ENCODE data around the gene COL27A1.
"Not testable (repeated sequence)": the region's sequence is repeated elsewhere in the genome, so short reads cannot be mapped to it uniquely, and the experiment has no call there.

The COL27A1 gene

GRCh38 chr9:114324492-114324891 lies 169.2 kb downstream of the COL27A1 start:
- DNase-seq (ENCODE audit: low spot score), result no peak

GRCh38 chr9:114324965-114325364 lies 169.6 kb downstream of the COL27A1 start:
- not testable (repeated sequence) for DNase-seq (ENCODE audit: low spot score)

GRCh38 chr9:114325684-114326254 lies 170.4 kb downstream of the COL27A1 start:
- DNase-seq (ENCODE audit: low spot score), result not testable (repeated sequence)

GRCh38 chr9:114327749-114328148 lies 172.4 kb downstream of the COL27A1 start:
- no peak for DNase-seq (ENCODE audit: low spot score)

- not testable (repeated sequence) for DNase-seq (ENCODE audit: low spot score)
These were observed 173.1 kb downstream of the COL27A1 start for GRCh38 chr9:114328357-114328820.

- not testable (repeated sequence) for DNase-seq (ENCODE audit: low spot score)
These were observed 173.7 kb downstream of the COL27A1 start for GRCh38 chr9:114328937-114329624.

- DNase-seq (ENCODE audit: low spot score), result not testable (repeated sequence)
These were observed 174.3 kb downstream of the COL27A1 start, which contains the start of gene ORM2 for GRCh38 chr9:114329625-114330022. Gene ORM2, plus strand, starts transcription at chr9:114329869. Its CDS starts 36 bp downstream, at chr9:114329905.

- no peak for DNase-seq (ENCODE audit: low spot score)
These were observed 175.3 kb downstream of the COL27A1 start for GRCh38 chr9:114330636-114331035.

GRCh38 chr9:114331229-114332195 lies 176.2 kb downstream of the COL27A1 start:
- DNase-seq (ENCODE audit: low spot score), result not testable (repeated sequence)

GRCh38 chr9:114332474-114333040 lies 177.2 kb downstream of the COL27A1 start:
- not testable (repeated sequence) for DNase-seq (ENCODE audit: low spot score)

GRCh38 chr9:114333718-114334117 lies 178.4 kb downstream of the COL27A1 start:
- DNase-seq (ENCODE audit: low spot score), result not testable (repeated sequence)

- DNase-seq (ENCODE audit: low spot score), result no peak
These were observed 179.2 kb downstream of the COL27A1 start for GRCh38 chr9:114334490-114334889.

- DNase-seq (ENCODE audit: low spot score), result no peak
These were observed 180.4 kb downstream of the COL27A1 start for GRCh38 chr9:114335745-114336144.

GRCh38 chr9:114336157-114336556 lies 180.8 kb downstream of the COL27A1 start:
- no peak for DNase-seq (ENCODE audit: low spot score)

- no peak for DNase-seq (ENCODE audit: low spot score)
These were observed 181.5 kb downstream of the COL27A1 start for GRCh38 chr9:114336699-114337395.

- DNase-seq (ENCODE audit: low spot score), result no peak
These were observed 182.8 kb downstream of the COL27A1 start for GRCh38 chr9:114338187-114338586.

- DNase-seq (ENCODE audit: low spot score), result peak; percentile 5
These were observed 184.0 kb downstream of the COL27A1 start for GRCh38 chr9:114339130-114339908.

GRCh38 chr9:114341152-114341830 lies 186.0 kb downstream of the COL27A1 start:
- no peak for DNase-seq (ENCODE audit: low spot score)

GRCh38 chr9:114341991-114342390 lies 186.7 kb downstream of the COL27A1 start:
- DNase-seq (ENCODE audit: low spot score), result no peak
